ENCODE results near the gene CNKSR3. TPM values are rescaled to one million over a fixed set of nuclear protein-coding genes. Genes with fewer than 3 reads are reported as not detected.

Gene CNKSR3
- polyA plus RNA-seq, 1 of the 3 experiments (the other 2 are of a cell fraction), result 1.6 TPM

DNA sequence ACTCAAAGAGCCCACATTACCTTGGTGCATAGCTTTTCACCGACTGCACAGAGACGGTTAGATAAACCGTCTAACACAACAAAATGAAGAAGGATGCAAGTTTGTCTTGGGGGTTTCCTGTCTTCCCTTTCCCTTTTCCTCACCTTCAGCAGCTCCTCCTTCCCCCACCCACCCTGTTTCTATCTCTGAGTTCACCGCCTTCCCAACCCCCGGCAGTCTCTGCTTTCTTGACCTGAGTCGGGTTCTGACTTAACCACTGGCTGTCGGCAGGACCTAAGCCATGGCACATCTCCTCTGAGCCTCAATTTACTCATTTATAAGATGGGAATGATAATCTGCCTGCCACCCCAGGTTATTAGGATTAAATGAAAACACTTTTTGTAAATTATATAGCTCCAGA, 25.8 kb upstream of the CNKSR3 start:
- Histone ChIP-seq H3K9me3 (no peaks in the 10 kb centered on the region), H3K79me2 (ENCODE audit: insufficient read depth) (no peaks in the 10 kb centered on the region), H3K4me1 (ENCODE audit: control insufficient read depth in 1 of 2, insufficient read depth in 2 of 2, low read depth in 1 of 2, low read length in 1 of 2) (no peaks in the 10 kb centered on the region; a peak in 1 of 4 replicates), H3F3A (replicated peaks; ENCODE audit: insufficient read depth) (no peaks in the 10 kb centered on the region), H3K9me2 (no peaks in the 10 kb centered on the region), H3K9ac (no peak overlapping the region), H3K27me3 (ENCODE audit: insufficient read depth) (no peaks in the 10 kb centered on the region), H4K20me1 (ENCODE audit: insufficient read depth) (no peaks in the 10 kb centered on the region), H3K4me2 (no peak overlapping the region), H3K4me3 (ENCODE audit: low read depth in 2 of 2, low read length in 1 of 2) (no peak overlapping the region), H2AFZ (ENCODE audit: low read depth) (no peak overlapping the region), H3K36me3 (replicated peaks in 1 of 2; ENCODE audit: control insufficient read depth in 1 of 2, insufficient read depth in 2 of 2, low read length in 1 of 2) (no peaks in the 10 kb centered on the region), H3K27ac (ENCODE audit: low read depth in 2 of 2, low read length in 1 of 2) (no peak overlapping the region)
- ChIA-PET POLR2A (no interaction called here), CTCF (interaction anchor here (0.8 kb wide), 1 partner anchor 139 kb away, joined by 4 read pairs; no protein-coding TSS in a partner anchor)
- DNase-seq, result no peak
- WGBS (ENCODE audit: low lambda C conversion rate), result 87% methylated on average over 7 of the region's 7 CpGs
- TF ChIP-seq NFIC (IDR thresholded peaks at IDR 0.05; ENCODE audit: borderline replicate concordance), result no peak
- no peak for TF ChIP-seq TEAD4 (IDR thresholded peaks at IDR 0.05; ENCODE audit: borderline replicate concordance, insufficient read depth)
- TF ChIP-seq, protein P1, sequence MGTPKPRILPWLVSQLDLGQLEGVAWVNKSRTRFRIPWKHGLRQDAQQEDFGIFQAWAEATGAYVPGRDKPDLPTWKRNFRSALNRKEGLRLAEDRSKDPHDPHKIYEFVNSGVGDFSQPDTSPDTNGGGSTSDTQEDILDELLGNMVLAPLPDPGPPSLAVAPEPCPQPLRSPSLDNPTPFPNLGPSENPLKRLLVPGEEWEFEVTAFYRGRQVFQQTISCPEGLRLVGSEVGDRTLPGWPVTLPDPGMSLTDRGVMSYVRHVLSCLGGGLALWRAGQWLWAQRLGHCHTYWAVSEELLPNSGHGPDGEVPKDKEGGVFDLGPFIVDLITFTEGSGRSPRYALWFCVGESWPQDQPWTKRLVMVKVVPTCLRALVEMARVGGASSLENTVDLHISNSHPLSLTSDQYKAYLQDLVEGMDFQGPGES (IDR thresholded peaks at IDR 0.05; ENCODE audit: low read depth, low read length), result no peak
- TF ChIP-seq FOSL2 (IDR thresholded peaks at IDR 0.05; ENCODE audit: borderline replicate concordance, low read depth), result no peak
- TF ChIP-seq GABPA (IDR thresholded peaks at IDR 0.05; ENCODE audit: low read depth), result no peak
- TF ChIP-seq NRF1 (IDR thresholded peaks at IDR 0.05; ENCODE audit: low read depth, low read length), result no peak
- no peak for TF ChIP-seq FOXJ3 (CRISPR knock-in tag; IDR thresholded peaks at IDR 0.05)
- no peak for TF ChIP-seq JUND (IDR thresholded peaks at IDR 0.05)
- TF ChIP-seq, protein P2, sequence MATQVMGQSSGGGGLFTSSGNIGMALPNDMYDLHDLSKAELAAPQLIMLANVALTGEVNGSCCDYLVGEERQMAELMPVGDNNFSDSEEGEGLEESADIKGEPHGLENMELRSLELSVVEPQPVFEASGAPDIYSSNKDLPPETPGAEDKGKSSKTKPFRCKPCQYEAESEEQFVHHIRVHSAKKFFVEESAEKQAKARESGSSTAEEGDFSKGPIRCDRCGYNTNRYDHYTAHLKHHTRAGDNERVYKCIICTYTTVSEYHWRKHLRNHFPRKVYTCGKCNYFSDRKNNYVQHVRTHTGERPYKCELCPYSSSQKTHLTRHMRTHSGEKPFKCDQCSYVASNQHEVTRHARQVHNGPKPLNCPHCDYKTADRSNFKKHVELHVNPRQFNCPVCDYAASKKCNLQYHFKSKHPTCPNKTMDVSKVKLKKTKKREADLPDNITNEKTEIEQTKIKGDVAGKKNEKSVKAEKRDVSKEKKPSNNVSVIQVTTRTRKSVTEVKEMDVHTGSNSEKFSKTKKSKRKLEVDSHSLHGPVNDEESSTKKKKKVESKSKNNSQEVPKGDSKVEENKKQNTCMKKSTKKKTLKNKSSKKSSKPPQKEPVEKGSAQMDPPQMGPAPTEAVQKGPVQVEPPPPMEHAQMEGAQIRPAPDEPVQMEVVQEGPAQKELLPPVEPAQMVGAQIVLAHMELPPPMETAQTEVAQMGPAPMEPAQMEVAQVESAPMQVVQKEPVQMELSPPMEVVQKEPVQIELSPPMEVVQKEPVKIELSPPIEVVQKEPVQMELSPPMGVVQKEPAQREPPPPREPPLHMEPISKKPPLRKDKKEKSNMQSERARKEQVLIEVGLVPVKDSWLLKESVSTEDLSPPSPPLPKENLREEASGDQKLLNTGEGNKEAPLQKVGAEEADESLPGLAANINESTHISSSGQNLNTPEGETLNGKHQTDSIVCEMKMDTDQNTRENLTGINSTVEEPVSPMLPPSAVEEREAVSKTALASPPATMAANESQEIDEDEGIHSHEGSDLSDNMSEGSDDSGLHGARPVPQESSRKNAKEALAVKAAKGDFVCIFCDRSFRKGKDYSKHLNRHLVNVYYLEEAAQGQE (IDR thresholded peaks at IDR 0.05; ENCODE audit: low read depth, low read length), result no peak
- no peak for TF ChIP-seq GATA2 (CRISPR knock-in tag; IDR thresholded peaks at IDR 0.05)
- TF ChIP-seq RAD21 (IDR thresholded peaks at IDR 0.05; ENCODE audit: low read length), result no peak
- no peak for TF ChIP-seq MEF2A (IDR thresholded peaks at IDR 0.05; ENCODE audit: borderline replicate concordance, low read depth)
- no peak for TF ChIP-seq EP300 (IDR thresholded peaks at IDR 0.05; ENCODE audit: borderline replicate concordance in 1 of 2, low read depth in 1 of 2, low read length in 1 of 2)
- no peak for TF ChIP-seq EZH2phosphoT487 (IDR thresholded peaks at IDR 0.05; ENCODE audit: borderline replicate concordance, low read depth)
- TF ChIP-seq, protein P3, sequence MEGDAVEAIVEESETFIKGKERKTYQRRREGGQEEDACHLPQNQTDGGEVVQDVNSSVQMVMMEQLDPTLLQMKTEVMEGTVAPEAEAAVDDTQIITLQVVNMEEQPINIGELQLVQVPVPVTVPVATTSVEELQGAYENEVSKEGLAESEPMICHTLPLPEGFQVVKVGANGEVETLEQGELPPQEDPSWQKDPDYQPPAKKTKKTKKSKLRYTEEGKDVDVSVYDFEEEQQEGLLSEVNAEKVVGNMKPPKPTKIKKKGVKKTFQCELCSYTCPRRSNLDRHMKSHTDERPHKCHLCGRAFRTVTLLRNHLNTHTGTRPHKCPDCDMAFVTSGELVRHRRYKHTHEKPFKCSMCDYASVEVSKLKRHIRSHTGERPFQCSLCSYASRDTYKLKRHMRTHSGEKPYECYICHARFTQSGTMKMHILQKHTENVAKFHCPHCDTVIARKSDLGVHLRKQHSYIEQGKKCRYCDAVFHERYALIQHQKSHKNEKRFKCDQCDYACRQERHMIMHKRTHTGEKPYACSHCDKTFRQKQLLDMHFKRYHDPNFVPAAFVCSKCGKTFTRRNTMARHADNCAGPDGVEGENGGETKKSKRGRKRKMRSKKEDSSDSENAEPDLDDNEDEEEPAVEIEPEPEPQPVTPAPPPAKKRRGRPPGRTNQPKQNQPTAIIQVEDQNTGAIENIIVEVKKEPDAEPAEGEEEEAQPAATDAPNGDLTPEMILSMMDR (IDR thresholded peaks at IDR 0.05), result no peak
